ENCODE data around the gene GTF2F2. TPM values are rescaled to one million over a fixed set of nuclear protein-coding genes. Genes with fewer than 3 reads are reported as not detected.

GTF2F2 gene
- total and polyA plus RNA-seq, 2 experiments from 2014 or later, result 42.1 to 75.6 TPM

GRCh38 chr13:45269204-45269603, 148.9 kb downstream of the GTF2F2 start:
- Histone ChIP-seq H4K20me1 (replicated peaks; ENCODE audit: insufficient read depth) (no peaks in the 10 kb centered on the region; the same call in 1 of the 2 replicates), H3K4me3 (no peak overlapping the region), H3K4me1 (ENCODE audit: insufficient read depth) (peaks cover 23% of the 10 kb centered on the region), H3K36me3 (ENCODE audit: insufficient read depth) (no peaks in the 10 kb centered on the region), H3K27me3 (ENCODE audit: insufficient read depth) (no peaks in the 10 kb centered on the region), H2AFZ (no peak overlapping the region), H3K4me2 (no peak overlapping the region), H3F3A (replicated peaks; ENCODE audit: low read depth) (peaks cover 4% of the 10 kb centered on the region; the same call in 1 of the 2 replicates), H3K79me2 (replicated peaks; ENCODE audit: insufficient read depth) (no peaks in the 10 kb centered on the region), H3K27ac (ENCODE audit: low read depth) (no peak overlapping the region), H3K9me2 (ENCODE audit: insufficient read depth) (no peaks in the 10 kb centered on the region)
- Mint-ChIP-seq H3K36me3 (ENCODE audit: low read depth) (peaks cover 8% of the 10 kb centered on the region; the same call in 2 of the 3 replicates), H3K27me3 (ENCODE audit: insufficient read depth, low read depth, poor library complexity) (no peaks in the 10 kb centered on the region), H3K9me3 (no peaks in the 10 kb centered on the region), H3K4me3 (no peak overlapping the region), H3K27ac (no peak overlapping the region), H3K4me1 (peaks cover 25% of the 10 kb centered on the region)
- TF ChIP-seq CTCF (conservative IDR thresholded peaks at IDR 0.05; ENCODE audit: low read depth in 2 of 2) (peak; percentile 48 to 53), NANOG (IDR thresholded peaks at IDR 0.05; ENCODE audit: borderline replicate concordance) (no peak)
- peak; percentile 73 for ATAC-seq
- peak; percentile 45 for DNase-seq (ENCODE audit: low spot score)

GRCh38 chr13:45276913-45277312, 156.6 kb downstream of the GTF2F2 start:
- H3K79me2 ChIP-seq (replicated peaks; ENCODE audit: insufficient read depth), result no peaks in the 10 kb centered on the region
- H3K4me1 Mint-ChIP-seq, result peaks cover 7% of the 10 kb centered on the region
- H3K27ac ChIP-seq (ENCODE audit: low read depth), result peak overlapping the region; percentile 29; the same call in 1 of the 2 replicates
- H3K27me3 Mint-ChIP-seq (ENCODE audit: insufficient read depth, low read depth, poor library complexity), result peaks cover 2% of the 10 kb centered on the region
- H3K4me2 ChIP-seq, result no peak overlapping the region
- H3K9me2 ChIP-seq (ENCODE audit: insufficient read depth), result no peaks in the 10 kb centered on the region
- H3K27me3 ChIP-seq (ENCODE audit: insufficient read depth), result no peaks in the 10 kb centered on the region
- no peak overlapping the region for H3K4me3 Mint-ChIP-seq
- H3F3A ChIP-seq (replicated peaks; ENCODE audit: low read depth), result no peaks in the 10 kb centered on the region; the same call in 1 of the 2 replicates
- no peak overlapping the region for H2AFZ ChIP-seq
- H4K20me1 ChIP-seq (replicated peaks; ENCODE audit: insufficient read depth), result no peaks in the 10 kb centered on the region; the same call in 1 of the 2 replicates
- H3K36me3 ChIP-seq (ENCODE audit: insufficient read depth), result no peaks in the 10 kb centered on the region
- 0 out of 2 replicates have a peak overlapping the region, but pooled peaks have one; percentile 11 for H3K27ac Mint-ChIP-seq
- no peak for ATAC-seq
- no peak overlapping the region for H3K4me3 ChIP-seq
- H3K36me3 Mint-ChIP-seq (ENCODE audit: low read depth), result peaks cover 17% of the 10 kb centered on the region
- H3K9me3 Mint-ChIP-seq, result no peaks in the 10 kb centered on the region; the same call in 2 of the 3 replicates
- no peak for TF ChIP-seq ZNF331 (CRISPR knock-in tag; IDR thresholded peaks at IDR 0.05; ENCODE audit: low read depth)
- TF ChIP-seq CTCF (conservative IDR thresholded peaks at IDR 0.05; ENCODE audit: low read depth in 2 of 2), result no peak
- no peak for TF ChIP-seq JUNB (IDR thresholded peaks at IDR 0.05; ENCODE audit: unreplicated experiment)
- no peak for TF ChIP-seq CREB1 (CRISPR knock-in tag; IDR thresholded peaks at IDR 0.05; ENCODE audit: low read depth)
- TF ChIP-seq EZH2 (IDR thresholded peaks at IDR 0.05; ENCODE audit: low read depth, unreplicated experiment), result no peak
- TF ChIP-seq REST (IDR thresholded peaks at IDR 0.05; ENCODE audit: unreplicated experiment), result no peak
- TF ChIP-seq STAT1 (IDR thresholded peaks at IDR 0.05; ENCODE audit: unreplicated experiment), result no peak
- TF ChIP-seq ETS1 (IDR thresholded peaks at IDR 0.05), result no peak
- no peak for TF ChIP-seq NANOG (IDR thresholded peaks at IDR 0.05; ENCODE audit: borderline replicate concordance)
- peaks cover 7% of the 10 kb centered on the region; the same call in 1 of the 2 replicates for H3K4me1 ChIP-seq (ENCODE audit: insufficient read depth)
- no peak for DNase-seq (ENCODE audit: low spot score)

All from GM23338 (cell line).